ENCODE data around the gene LAMTOR4. TPM values are rescaled to one million over a fixed set of nuclear protein-coding genes. Genes with fewer than 3 reads are reported as not detected.

LAMTOR4 gene
- total and polyA plus RNA-seq, 2 of the 13 experiments (the other 11 are each of a cell fraction or from before 2014, with no cell fraction given): 115 to 118 TPM

- TF ChIP-seq ZNF513 (CRISPR knock-in tag; conservative IDR thresholded peaks at IDR 0.05) (no peak), ZMYM3 (CRISPR knock-in tag; IDR thresholded peaks at IDR 0.05) (no peak), GZF1 (CRISPR knock-in tag; IDR thresholded peaks at IDR 0.05) (no peak), ZNF724P (CRISPR knock-in tag; IDR thresholded peaks at IDR 0.05; ENCODE audit: borderline replicate concordance) (no peak), ZNF616 (CRISPR knock-in tag; IDR thresholded peaks at IDR 0.05; ENCODE audit: low read depth) (0 out of 2 replicates have a peak, but pooled peaks have one; percentile 42), ZNF563 (CRISPR knock-in tag; IDR thresholded peaks at IDR 0.05) (no peak), KDM5B (CRISPR knock-in tag; IDR thresholded peaks at IDR 0.05; ENCODE audit: borderline replicate concordance) (no peak), POGK (CRISPR knock-in tag; conservative IDR thresholded peaks at IDR 0.05) (no peak), ZNF746 (CRISPR knock-in tag; IDR thresholded peaks at IDR 0.05) (no peak), DR1 (CRISPR knock-in tag; IDR thresholded peaks at IDR 0.05) (no peak), MYC (CRISPR knock-in tag; IDR thresholded peaks at IDR 0.05; ENCODE audit: borderline replicate concordance) (no peak), TIGD3 (CRISPR knock-in tag; IDR thresholded peaks at IDR 0.05; ENCODE audit: borderline replicate concordance) (no peak), ZC3H4 (CRISPR knock-in tag; IDR thresholded peaks at IDR 0.05; ENCODE audit: borderline replicate concordance) (0 out of 2 replicates have a peak, but pooled peaks have one; percentile 38), ZNF234 (CRISPR knock-in tag; conservative IDR thresholded peaks at IDR 0.05) (no peak)
- TF ChIP-seq, protein P1, sequence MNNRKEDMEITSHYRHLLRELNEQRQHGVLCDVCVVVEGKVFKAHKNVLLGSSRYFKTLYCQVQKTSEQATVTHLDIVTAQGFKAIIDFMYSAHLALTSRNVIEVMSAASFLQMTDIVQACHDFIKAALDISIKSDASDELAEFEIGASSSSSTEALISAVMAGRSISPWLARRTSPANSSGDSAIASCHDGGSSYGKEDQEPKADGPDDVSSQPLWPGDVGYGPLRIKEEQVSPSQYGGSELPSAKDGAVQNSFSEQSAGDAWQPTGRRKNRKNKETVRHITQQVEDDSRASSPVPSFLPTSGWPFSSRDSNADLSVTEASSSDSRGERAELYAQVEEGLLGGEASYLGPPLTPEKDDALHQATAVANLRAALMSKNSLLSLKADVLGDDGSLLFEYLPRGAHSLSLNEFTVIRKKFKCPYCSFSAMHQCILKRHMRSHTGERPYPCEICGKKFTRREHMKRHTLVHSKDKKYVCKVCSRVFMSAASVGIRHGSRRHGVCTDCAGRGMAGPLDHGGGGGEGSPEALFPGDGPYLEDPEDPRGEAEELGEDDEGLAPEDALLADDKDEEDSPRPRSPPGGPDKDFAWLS (CRISPR knock-in tag; IDR thresholded peaks at IDR 0.05; ENCODE audit: borderline replicate concordance): no peak
- TF ChIP-seq, protein P2, sequence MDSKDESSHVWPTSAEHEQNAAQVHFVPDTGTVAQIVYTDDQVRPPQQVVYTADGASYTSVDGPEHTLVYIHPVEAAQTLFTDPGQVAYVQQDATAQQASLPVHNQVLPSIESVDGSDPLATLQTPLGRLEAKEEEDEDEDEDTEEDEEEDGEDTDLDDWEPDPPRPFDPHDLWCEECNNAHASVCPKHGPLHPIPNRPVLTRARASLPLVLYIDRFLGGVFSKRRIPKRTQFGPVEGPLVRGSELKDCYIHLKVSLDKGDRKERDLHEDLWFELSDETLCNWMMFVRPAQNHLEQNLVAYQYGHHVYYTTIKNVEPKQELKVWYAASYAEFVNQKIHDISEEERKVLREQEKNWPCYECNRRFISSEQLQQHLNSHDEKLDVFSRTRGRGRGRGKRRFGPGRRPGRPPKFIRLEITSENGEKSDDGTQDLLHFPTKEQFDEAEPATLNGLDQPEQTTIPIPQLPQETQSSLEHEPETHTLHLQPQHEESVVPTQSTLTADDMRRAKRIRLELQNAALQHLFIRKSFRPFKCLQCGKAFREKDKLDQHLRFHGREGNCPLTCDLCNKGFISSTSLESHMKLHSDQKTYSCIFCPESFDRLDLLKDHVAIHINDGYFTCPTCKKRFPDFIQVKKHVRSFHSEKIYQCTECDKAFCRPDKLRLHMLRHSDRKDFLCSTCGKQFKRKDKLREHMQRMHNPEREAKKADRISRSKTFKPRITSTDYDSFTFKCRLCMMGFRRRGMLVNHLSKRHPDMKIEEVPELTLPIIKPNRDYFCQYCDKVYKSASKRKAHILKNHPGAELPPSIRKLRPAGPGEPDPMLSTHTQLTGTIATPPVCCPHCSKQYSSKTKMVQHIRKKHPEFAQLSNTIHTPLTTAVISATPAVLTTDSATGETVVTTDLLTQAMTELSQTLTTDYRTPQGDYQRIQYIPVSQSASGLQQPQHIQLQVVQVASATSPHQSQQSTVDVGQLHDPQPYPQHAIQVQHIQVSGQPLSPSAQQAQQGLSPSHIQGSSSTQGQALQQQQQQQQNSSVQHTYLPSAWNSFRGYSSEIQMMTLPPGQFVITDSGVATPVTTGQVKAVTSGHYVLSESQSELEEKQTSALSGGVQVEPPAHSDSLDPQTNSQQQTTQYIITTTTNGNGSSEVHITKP (CRISPR knock-in tag; IDR thresholded peaks at IDR 0.05; ENCODE audit: low read depth): no peak
These were observed 22.3 kb upstream of the LAMTOR4 start (continued) for GRCh38 chr7:100126239-100126930.
